Measurements from ENCODE around the gene NRDE2. TPM values are rescaled to one million over a fixed set of nuclear protein-coding genes. Genes with fewer than 3 reads are reported as not detected.

NRDE2 gene
- total RNA-seq, 2 experiments from 2014 or later = 12.3 to 16.6 TPM

DNA sequence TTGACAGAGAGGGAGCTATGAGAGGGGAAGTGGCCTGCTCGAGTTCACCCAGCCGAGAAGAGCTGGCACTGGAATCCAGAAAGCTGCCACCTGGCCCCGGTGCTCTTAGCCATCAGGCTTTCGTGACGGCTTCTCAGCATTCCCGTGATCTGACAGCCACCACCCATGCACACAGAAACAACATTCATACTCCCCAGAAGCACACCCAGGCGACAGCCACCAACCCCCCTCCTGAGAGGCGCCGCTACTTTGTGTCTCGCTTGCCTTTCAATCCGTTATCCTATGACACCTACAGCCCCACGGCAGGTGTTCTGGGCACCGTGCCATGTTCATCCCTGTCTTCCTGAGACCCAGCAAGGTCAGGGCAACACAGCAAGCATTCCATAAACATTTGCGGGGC lies 44.0 kb downstream of the NRDE2 start:
- CTCF ChIA-PET (ENCODE audit: unreplicated experiment) = no interaction called here

GRCh38 chr14:90281756-90282155 lies 50.0 kb downstream of the NRDE2 start:
- no peak overlapping the region for H2AFZ ChIP-seq (ENCODE audit: low read length)
- H3K9me2 ChIP-seq (ENCODE audit: insufficient read depth, low read length) = no peaks in the 10 kb centered on the region
- H3K79me2 ChIP-seq (ENCODE audit: insufficient read depth, low read depth, low read length) = no peaks in the 10 kb centered on the region
- POLR2A ChIA-PET = no interaction called here
- DNase-seq (ENCODE audit: low spot score) = no peak
- no peaks in the 10 kb centered on the region for H3K9me3 ChIP-seq (ENCODE audit: low read length)
- intact Hi-C loops (cut with micrococcal nuclease; ENCODE audit: unreplicated experiment) = no loop called here
- CTCF ChIA-PET (ENCODE audit: unreplicated experiment) = interaction anchor here (0.5 kb wide), 1 partner anchor 182 kb away, joined by 3 read pairs; no protein-coding TSS in a partner anchor
- H3K4me2 ChIP-seq (ENCODE audit: low read length) = no peak overlapping the region
- H4K20me1 ChIP-seq (ENCODE audit: insufficient read depth, low read length) = no peaks in the 10 kb centered on the region
- H3K36me3 ChIP-seq (ENCODE audit: insufficient read depth, low read length) = peaks cover 32% of the 10 kb centered on the region; the same call in 1 of the 2 replicates
- BruUV-seq (replicated peaks) = no TSS peak
- H3K27ac ChIP-seq (ENCODE audit: low read depth, low read length, poor library complexity, severe bottlenecking) = no peak overlapping the region
- TF ChIP-seq, protein P1, sequence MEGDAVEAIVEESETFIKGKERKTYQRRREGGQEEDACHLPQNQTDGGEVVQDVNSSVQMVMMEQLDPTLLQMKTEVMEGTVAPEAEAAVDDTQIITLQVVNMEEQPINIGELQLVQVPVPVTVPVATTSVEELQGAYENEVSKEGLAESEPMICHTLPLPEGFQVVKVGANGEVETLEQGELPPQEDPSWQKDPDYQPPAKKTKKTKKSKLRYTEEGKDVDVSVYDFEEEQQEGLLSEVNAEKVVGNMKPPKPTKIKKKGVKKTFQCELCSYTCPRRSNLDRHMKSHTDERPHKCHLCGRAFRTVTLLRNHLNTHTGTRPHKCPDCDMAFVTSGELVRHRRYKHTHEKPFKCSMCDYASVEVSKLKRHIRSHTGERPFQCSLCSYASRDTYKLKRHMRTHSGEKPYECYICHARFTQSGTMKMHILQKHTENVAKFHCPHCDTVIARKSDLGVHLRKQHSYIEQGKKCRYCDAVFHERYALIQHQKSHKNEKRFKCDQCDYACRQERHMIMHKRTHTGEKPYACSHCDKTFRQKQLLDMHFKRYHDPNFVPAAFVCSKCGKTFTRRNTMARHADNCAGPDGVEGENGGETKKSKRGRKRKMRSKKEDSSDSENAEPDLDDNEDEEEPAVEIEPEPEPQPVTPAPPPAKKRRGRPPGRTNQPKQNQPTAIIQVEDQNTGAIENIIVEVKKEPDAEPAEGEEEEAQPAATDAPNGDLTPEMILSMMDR (conservative IDR thresholded peaks at IDR 0.05; ENCODE audit: low read length) = no peak
- no peak for TF ChIP-seq EZH2phosphoT487 (IDR thresholded peaks at IDR 0.05; ENCODE audit: borderline replicate concordance, low read depth, low read length)
- no peak overlapping the region for H3K4me3 ChIP-seq (ENCODE audit: low read depth, low read length, poor library complexity, severe bottlenecking)
- H3K4me1 ChIP-seq (ENCODE audit: insufficient read depth, low read length, poor library complexity, severe bottlenecking) = no peaks in the 10 kb centered on the region

More for the DNA sequence above, 44.0 kb downstream of the NRDE2 start:
- Histone ChIP-seq H3K9me2 (ENCODE audit: insufficient read depth, low read length) (no peaks in the 10 kb centered on the region), H3K9me3 (ENCODE audit: low read length) (no peaks in the 10 kb centered on the region), H3K4me1 (ENCODE audit: insufficient read depth, low read length, poor library complexity, severe bottlenecking) (no peaks in the 10 kb centered on the region), H3K4me3 (ENCODE audit: low read depth, low read length, poor library complexity, severe bottlenecking) (no peak overlapping the region), H3K4me2 (ENCODE audit: low read length) (no peak overlapping the region), H2AFZ (ENCODE audit: low read length) (no peak overlapping the region), H3K36me3 (ENCODE audit: insufficient read depth, low read length) (peaks cover 71% of the 10 kb centered on the region), H3K27ac (ENCODE audit: low read depth, low read length, poor library complexity, severe bottlenecking) (no peak overlapping the region), H4K20me1 (ENCODE audit: insufficient read depth, low read length) (no peaks in the 10 kb centered on the region), H3K79me2 (ENCODE audit: insufficient read depth, low read depth, low read length) (no peaks in the 10 kb centered on the region)
- intact Hi-C loops (cut with micrococcal nuclease; ENCODE audit: unreplicated experiment) = no loop called here
- no peak for DNase-seq (ENCODE audit: low spot score)
- POLR2A ChIA-PET = interaction anchor here (0.6 kb wide), 1 partner anchor 1545 kb away, joined by 3 read pairs; no protein-coding TSS in a partner anchor
- BruUV-seq (replicated peaks) = no TSS peak
- no peak for TF ChIP-seq EZH2phosphoT487 (IDR thresholded peaks at IDR 0.05; ENCODE audit: borderline replicate concordance, low read depth, low read length)
- TF ChIP-seq, protein P1 (conservative IDR thresholded peaks at IDR 0.05; ENCODE audit: low read length) = no peak

DNA sequence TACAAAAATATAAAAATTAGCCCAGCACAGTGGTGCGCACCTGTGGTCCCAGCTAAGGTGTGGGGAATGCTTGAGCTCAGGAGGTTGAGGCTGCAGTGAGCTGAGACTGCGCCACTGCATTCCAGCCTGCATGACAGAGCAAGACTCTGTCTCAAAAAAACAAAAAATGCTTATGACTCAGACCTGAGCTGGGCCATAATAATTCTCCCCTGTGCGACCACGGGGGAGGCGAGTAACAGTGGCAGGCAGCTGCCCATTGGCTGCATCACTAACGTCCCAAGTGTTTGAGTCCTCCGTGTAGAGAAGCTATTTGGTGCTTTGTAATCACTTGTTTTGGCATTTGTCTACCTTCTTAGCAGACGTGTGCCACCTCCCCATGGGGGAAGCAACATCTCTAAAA lies 50.5 kb downstream of the NRDE2 start:
- POLR2A ChIA-PET = no interaction called here
- no peak for DNase-seq (ENCODE audit: low spot score)

More for the DNA sequence above, 50.5 kb downstream of the NRDE2 start:
- intact Hi-C loops (cut with micrococcal nuclease; ENCODE audit: unreplicated experiment) = no loop called here
- Histone ChIP-seq H3K4me1 (ENCODE audit: insufficient read depth, low read length, poor library complexity, severe bottlenecking) (no peaks in the 10 kb centered on the region), H3K9me2 (ENCODE audit: insufficient read depth, low read length) (no peaks in the 10 kb centered on the region), H3K9me3 (ENCODE audit: low read length) (no peaks in the 10 kb centered on the region), H3K4me3 (ENCODE audit: low read depth, low read length, poor library complexity, severe bottlenecking) (no peak overlapping the region), H2AFZ (ENCODE audit: low read length) (no peak overlapping the region), H3K27ac (ENCODE audit: low read depth, low read length, poor library complexity, severe bottlenecking) (no peak overlapping the region), H4K20me1 (ENCODE audit: insufficient read depth, low read length) (no peaks in the 10 kb centered on the region), H3K79me2 (ENCODE audit: insufficient read depth, low read depth, low read length) (no peaks in the 10 kb centered on the region), H3K36me3 (ENCODE audit: insufficient read depth, low read length) (peaks cover 31% of the 10 kb centered on the region; the same call in 1 of the 2 replicates), H3K4me2 (ENCODE audit: low read length) (no peak overlapping the region)
- CTCF ChIA-PET (ENCODE audit: unreplicated experiment) = interaction anchor here (0.5 kb wide), 1 partner anchor 183 kb away, joined by 3 read pairs; no protein-coding TSS in a partner anchor
- no TSS peak for BruUV-seq (replicated peaks)
- TF ChIP-seq, protein P1 (conservative IDR thresholded peaks at IDR 0.05; ENCODE audit: low read length) = no peak
- TF ChIP-seq EZH2phosphoT487 (IDR thresholded peaks at IDR 0.05; ENCODE audit: borderline replicate concordance, low read depth, low read length) = no peak
